Thyroid gland (tissue), 4 donors: ENCODE results near the gene CSTF1.

Experiments
- POLR2A ChIP-seq, 2 donors: fragments of 450-650 bp; IDR thresholded peaks; one replicate each; pipeline ENCODE4 v1.6.1; 2017; ENCODE audit warnings: antibody characterized with exemption in 2 of 2, mild to moderate bottlenecking in 2 of 2, moderate library complexity in 1 of 2
- TF ChIP-seq, protein P1 (sequence below), 6 experiments: fragments of 200-600 bp in 3 of 6; fragments of 450-650 bp in 3 of 6; sonication (generic) in 3 of 6; IDR thresholded peaks; one replicate each; pipeline ENCODE4 v1.5.1; 2016 to 2019; ENCODE audit warnings: antibody characterized with exemption in 6 of 6, mild to moderate bottlenecking in 2 of 6, inconsistent platforms in 1 of 6, moderate library complexity in 1 of 6

DNA sequence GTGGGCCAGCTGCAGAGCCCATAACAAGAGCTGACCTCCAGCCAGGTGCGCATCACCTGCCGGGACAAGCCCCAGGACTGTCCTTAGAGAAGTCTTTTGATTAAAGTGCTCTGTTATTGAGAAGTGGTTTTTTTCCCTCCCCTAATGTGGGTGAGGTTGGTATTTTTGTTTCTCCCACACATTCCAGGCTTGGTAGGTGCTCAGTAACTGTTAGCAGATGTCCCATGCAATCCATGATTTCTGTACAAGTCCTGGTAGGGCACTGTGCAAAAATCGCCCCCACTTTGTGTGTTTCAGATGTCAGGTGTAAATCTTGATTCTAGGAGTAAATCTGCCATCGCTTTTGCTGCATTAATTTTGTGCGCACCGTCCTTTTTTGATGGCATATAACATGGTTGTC lies 29.0 kb upstream of the CSTF1 start:
- TF ChIP-seq, protein P1, sequence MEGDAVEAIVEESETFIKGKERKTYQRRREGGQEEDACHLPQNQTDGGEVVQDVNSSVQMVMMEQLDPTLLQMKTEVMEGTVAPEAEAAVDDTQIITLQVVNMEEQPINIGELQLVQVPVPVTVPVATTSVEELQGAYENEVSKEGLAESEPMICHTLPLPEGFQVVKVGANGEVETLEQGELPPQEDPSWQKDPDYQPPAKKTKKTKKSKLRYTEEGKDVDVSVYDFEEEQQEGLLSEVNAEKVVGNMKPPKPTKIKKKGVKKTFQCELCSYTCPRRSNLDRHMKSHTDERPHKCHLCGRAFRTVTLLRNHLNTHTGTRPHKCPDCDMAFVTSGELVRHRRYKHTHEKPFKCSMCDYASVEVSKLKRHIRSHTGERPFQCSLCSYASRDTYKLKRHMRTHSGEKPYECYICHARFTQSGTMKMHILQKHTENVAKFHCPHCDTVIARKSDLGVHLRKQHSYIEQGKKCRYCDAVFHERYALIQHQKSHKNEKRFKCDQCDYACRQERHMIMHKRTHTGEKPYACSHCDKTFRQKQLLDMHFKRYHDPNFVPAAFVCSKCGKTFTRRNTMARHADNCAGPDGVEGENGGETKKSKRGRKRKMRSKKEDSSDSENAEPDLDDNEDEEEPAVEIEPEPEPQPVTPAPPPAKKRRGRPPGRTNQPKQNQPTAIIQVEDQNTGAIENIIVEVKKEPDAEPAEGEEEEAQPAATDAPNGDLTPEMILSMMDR (IDR thresholded peaks at IDR 0.05) = no peak
- TF ChIP-seq POLR2A (IDR thresholded peaks at IDR 0.05) = no peak
